Nephron progenitor cell (in vitro differentiated cells): ENCODE measurements around the gene RPL35.

ENCODE experiments used
- DNase-seq: peaks from one replicate; pipeline ENCODE4 v3.0.0; 2021
- H3K27ac Mint-ChIP-seq: 2 replicates; pipeline ENCODE4 v1.8.0; 2021; ENCODE audit warnings: mild to moderate bottlenecking, moderate library complexity, mixed read lengths
- H3K27me3 Mint-ChIP-seq: 2 replicates; pipeline ENCODE4 v1.8.0; 2021; ENCODE audit warnings: mild to moderate bottlenecking, low read depth, mixed read lengths; ENCODE audit not compliant: poor library complexity
- H3K36me3 Mint-ChIP-seq: 2 replicates; pipeline ENCODE4 v1.8.0; 2021; ENCODE audit warnings: low read depth, mixed read lengths
- H3K4me1 Mint-ChIP-seq: 2 replicates; pipeline ENCODE4 v1.8.0; 2021; ENCODE audit warnings: mixed read lengths
- H3K4me3 Mint-ChIP-seq: 2 replicates; pipeline ENCODE4 v1.8.0; 2021; ENCODE audit warnings: mild to moderate bottlenecking, moderate library complexity, mixed read lengths
- H3K9me3 Mint-ChIP-seq: 2 replicates; pipeline ENCODE4 v1.8.0; 2021; ENCODE audit warnings: mild to moderate bottlenecking, moderate library complexity, mixed read lengths
- TF ChIP-seq, protein P1 (sequence below): fragments of 200-600 bp; sonication (generic); IDR thresholded peaks from 2 replicates; pipeline ENCODE4 v1.5.0; 2021; ENCODE audit warnings: antibody characterized with exemption

Gene RPL35

DNA sequence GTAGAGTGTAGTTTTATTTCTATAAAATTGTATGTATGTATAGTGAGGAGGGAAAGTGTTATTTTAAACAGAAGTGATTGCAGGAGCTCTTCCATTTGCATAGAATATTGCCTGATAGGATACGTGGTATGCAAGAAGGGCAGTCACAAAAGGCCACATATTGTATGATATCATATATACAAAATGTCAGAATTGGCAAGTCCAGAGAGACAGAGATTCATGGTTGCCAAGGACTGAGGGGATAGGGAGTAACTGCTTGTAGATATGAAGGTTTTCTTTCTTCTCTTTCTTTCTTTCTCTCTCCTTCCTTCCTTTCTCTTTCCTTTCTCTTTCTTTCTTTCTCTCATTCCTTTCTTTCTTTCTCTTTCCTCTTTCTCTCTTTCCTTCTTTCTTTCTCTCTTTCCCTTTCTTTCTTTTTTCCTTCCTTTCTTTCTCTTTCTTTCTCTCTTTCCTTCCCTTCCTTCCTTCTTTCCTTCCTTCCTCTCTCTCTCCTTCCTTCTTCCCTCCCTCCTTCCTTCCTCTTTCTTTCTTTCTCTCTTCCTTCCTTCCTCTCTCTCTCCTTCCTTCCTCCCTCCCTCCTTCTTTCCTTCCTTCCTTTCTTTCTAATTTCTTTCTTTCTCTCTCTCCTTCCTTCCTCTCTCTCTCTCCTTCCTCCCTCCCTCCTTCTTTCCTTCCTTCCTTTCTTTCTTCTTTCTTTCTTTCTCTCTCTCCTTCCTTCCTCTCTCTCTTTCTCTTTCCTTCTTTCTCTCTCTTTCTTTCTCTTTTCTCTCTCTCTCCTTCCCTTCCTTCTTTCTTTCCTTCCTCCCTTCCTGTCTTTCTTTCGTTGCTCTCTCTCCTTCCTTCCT is 33.0 kb downstream of the RPL35 start:
- H3K9me3 Mint-ChIP-seq, result peaks cover 8% of the 10 kb centered on the region

GRCh38 chr9:124820698-124821623 is 40.8 kb downstream of the RPL35 start:
- Mint-ChIP-seq H3K4me3 (no peak overlapping the region), H3K27me3 (peaks cover 6% of the 10 kb centered on the region), H3K36me3 (no peaks in the 10 kb centered on the region), H3K9me3 (no peaks in the 10 kb centered on the region), H3K27ac (no peak overlapping the region), H3K4me1 (peaks cover 15% of the 10 kb centered on the region)
- TF ChIP-seq, protein P1, sequence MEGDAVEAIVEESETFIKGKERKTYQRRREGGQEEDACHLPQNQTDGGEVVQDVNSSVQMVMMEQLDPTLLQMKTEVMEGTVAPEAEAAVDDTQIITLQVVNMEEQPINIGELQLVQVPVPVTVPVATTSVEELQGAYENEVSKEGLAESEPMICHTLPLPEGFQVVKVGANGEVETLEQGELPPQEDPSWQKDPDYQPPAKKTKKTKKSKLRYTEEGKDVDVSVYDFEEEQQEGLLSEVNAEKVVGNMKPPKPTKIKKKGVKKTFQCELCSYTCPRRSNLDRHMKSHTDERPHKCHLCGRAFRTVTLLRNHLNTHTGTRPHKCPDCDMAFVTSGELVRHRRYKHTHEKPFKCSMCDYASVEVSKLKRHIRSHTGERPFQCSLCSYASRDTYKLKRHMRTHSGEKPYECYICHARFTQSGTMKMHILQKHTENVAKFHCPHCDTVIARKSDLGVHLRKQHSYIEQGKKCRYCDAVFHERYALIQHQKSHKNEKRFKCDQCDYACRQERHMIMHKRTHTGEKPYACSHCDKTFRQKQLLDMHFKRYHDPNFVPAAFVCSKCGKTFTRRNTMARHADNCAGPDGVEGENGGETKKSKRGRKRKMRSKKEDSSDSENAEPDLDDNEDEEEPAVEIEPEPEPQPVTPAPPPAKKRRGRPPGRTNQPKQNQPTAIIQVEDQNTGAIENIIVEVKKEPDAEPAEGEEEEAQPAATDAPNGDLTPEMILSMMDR, result no peak
- no peak for DNase-seq

More for the DNA sequence above, 33.0 kb downstream of the RPL35 start:
- Mint-ChIP-seq H3K4me1 (peaks cover 9% of the 10 kb centered on the region), H3K4me3 (no peak overlapping the region), H3K36me3 (no peaks in the 10 kb centered on the region), H3K27ac (peak overlapping the region; percentile 25), H3K27me3 (peaks cover 12% of the 10 kb centered on the region)
- TF ChIP-seq, protein P1, result no peak
- no peak for DNase-seq

- no peak for DNase-seq
- H3K4me3 Mint-ChIP-seq, result no peak overlapping the region
- peaks cover 22% of the 10 kb centered on the region for H3K4me1 Mint-ChIP-seq
- H3K27ac Mint-ChIP-seq, result no peak overlapping the region
- H3K9me3 Mint-ChIP-seq, result no peaks in the 10 kb centered on the region
- H3K27me3 Mint-ChIP-seq, result peaks cover 7% of the 10 kb centered on the region
- TF ChIP-seq, protein P1, result no peak
- H3K36me3 Mint-ChIP-seq, result no peaks in the 10 kb centered on the region
Measured at GRCh38 chr9:124818431-124819281, 43.1 kb downstream of the RPL35 start.

- Mint-ChIP-seq H3K4me1 (peaks cover 36% of the 10 kb centered on the region), H3K36me3 (no peaks in the 10 kb centered on the region), H3K9me3 (no peaks in the 10 kb centered on the region)
Measured at GRCh38 chr9:124815601-124816000, 46.2 kb downstream of the RPL35 start.

GRCh38 chr9:124814164-124814535 is 47.6 kb downstream of the RPL35 start:
- TF ChIP-seq, protein P1, result no peak
- no peaks in the 10 kb centered on the region for H3K36me3 Mint-ChIP-seq
- no peak for DNase-seq
- no peak overlapping the region for H3K27ac Mint-ChIP-seq
- H3K4me3 Mint-ChIP-seq, result no peak overlapping the region
- peaks cover 3% of the 10 kb centered on the region for H3K27me3 Mint-ChIP-seq
- H3K4me1 Mint-ChIP-seq, result peaks cover 39% of the 10 kb centered on the region
- no peaks in the 10 kb centered on the region for H3K9me3 Mint-ChIP-seq

More at GRCh38 chr9:124815601-124816000, 46.2 kb downstream of the RPL35 start:
- Mint-ChIP-seq H3K4me3 (no peak overlapping the region), H3K27ac (no peak overlapping the region), H3K27me3 (peaks cover 3% of the 10 kb centered on the region)
- TF ChIP-seq, protein P1, result no peak
- DNase-seq, result no peak
